Endothelial cell of umbilical vein (primary cell): ENCODE results near the gene PAPPA. TPM values are rescaled to one million over a fixed set of nuclear protein-coding genes. Genes with fewer than 3 reads are reported as not detected.

Source experiments
- BruUV-seq: library from RNA; stranded (reverse); fragments of 400-500 nt; replicated peaks from 2 replicates; lab custom pipeline; 2021; lab: Mats Ljungman, UMichigan
- CTCF ChIA-PET: fragments of 300-600, 350-600 bp; sonication (Branson Sonifier 250); formaldehyde crosslinking; loops from one replicate; lab custom pipeline; 2021; ENCODE audit warnings: antibody characterized with exemption, inconsistent platforms; lab: Charles Lee
- POLR2A ChIA-PET: fragments of 300-600, 350-600 bp; sonication (Branson Sonifier 250); formaldehyde crosslinking; loops from one replicate; lab custom pipeline; 2021; ENCODE audit warnings: antibody characterized with exemption, inconsistent platforms; lab: Charles Lee
- DNase-seq: peaks from one replicate; pipeline ENCODE4 v3.0.0-alpha.2; 2011; ENCODE audit warnings: low read depth, low spot score
- FAIRE-seq: peaks from 2 replicates; lab custom pipeline; 2011; peaks lifted over from hg19 to GRCh38; lab: Jason Lieb, UNC
- H2AFZ ChIP-seq: 2 replicates; pipeline ENCODE4 v1.6.0; 2012; ENCODE audit warnings: low read depth, low read length, control low read depth, inconsistent platforms
- H3K27ac ChIP-seq: 2 replicates; pipeline ENCODE4 v1.5.1; 2011; ENCODE audit warnings: low read depth, mild to moderate bottlenecking, control low read depth, low read length, moderate library complexity; ENCODE audit not compliant: insufficient read depth
- H3K27me3 ChIP-seq, 2 experiments: 2 replicates each; pipeline versions ENCODE4 v1.6.0 to v1.6.1; 2011; ENCODE audit warnings: low read length in 2 of 2, mixed read lengths in 1 of 2; ENCODE audit not compliant: control insufficient read depth in 2 of 2, insufficient read depth in 2 of 2
- H3K36me3 ChIP-seq, 2 experiments: 2 replicates in 1 of 2; 3 replicates in 1 of 2; pipeline ENCODE4 v1.5.1; 2011; ENCODE audit warnings: low read length in 2 of 2, mild to moderate bottlenecking in 1 of 2, moderate library complexity in 1 of 2; ENCODE audit not compliant: control insufficient read depth in 2 of 2, insufficient read depth in 2 of 2; ENCODE audit errors: extremely low read depth in 1 of 2
- H3K4me1 ChIP-seq: 3 replicates; pipeline ENCODE4 v1.5.1; 2011; ENCODE audit warnings: mild to moderate bottlenecking, low read length; ENCODE audit not compliant: control insufficient read depth, insufficient read depth; ENCODE audit errors: extremely low read depth
- H3K4me2 ChIP-seq: 2 replicates; pipeline ENCODE4 v1.6.1; 2011; ENCODE audit warnings: low read length, control low read depth, mixed read lengths; ENCODE audit not compliant: insufficient read depth
- H3K4me3 ChIP-seq, 3 experiments: fragments of 200-600 bp in 1 of 3; sonication (generic), shearing (Covaris generic) in 1 of 3; replicated peaks in 1 of 3; 2 replicates each; pipeline ENCODE4 v1.5.1; 2011 to 2016; ENCODE audit warnings: control low read depth in 3 of 3, low read length in 3 of 3, mild to moderate bottlenecking in 2 of 3, inconsistent platforms in 1 of 3, low read depth in 1 of 3, moderate library complexity in 1 of 3; ENCODE audit not compliant: insufficient read depth in 1 of 3
- H3K79me2 ChIP-seq: 2 replicates; pipeline ENCODE4 v1.6.0; 2012; ENCODE audit warnings: low read length, inconsistent platforms; ENCODE audit not compliant: control insufficient read depth, insufficient read depth
- H3K9ac ChIP-seq: replicated peaks from 2 replicates; pipeline ENCODE3; 2011; ENCODE audit warnings: low read length, control low read depth; ENCODE audit not compliant: insufficient read depth; ENCODE audit errors: extremely low read depth
- H3K9me1 ChIP-seq: replicated peaks from 3 replicates; pipeline ENCODE4 v1.6.0; 2011; ENCODE audit warnings: mild to moderate bottlenecking, low read length; ENCODE audit not compliant: control insufficient read depth, insufficient read depth; ENCODE audit errors: extremely low read depth
- H3K9me3 ChIP-seq: replicated peaks from 2 replicates; pipeline ENCODE4 v1.5.1; 2012; ENCODE audit warnings: low read length, inconsistent platforms; ENCODE audit not compliant: control insufficient read depth, insufficient read depth
- H4K20me1 ChIP-seq: replicated peaks from 2 replicates; pipeline ENCODE3; 2011; ENCODE audit warnings: mild to moderate bottlenecking, low read length; ENCODE audit not compliant: control insufficient read depth, insufficient read depth; ENCODE audit errors: extremely low read depth
- EZH2 ChIP-seq: IDR thresholded peaks from 2 replicates; pipeline ENCODE4 v1.6.1; 2012; ENCODE audit warnings: borderline replicate concordance, low read depth, mild to moderate bottlenecking, moderate library complexity, low read length, inconsistent platforms; ENCODE audit not compliant: severe bottlenecking
- FOS ChIP-seq: IDR thresholded peaks from 2 replicates; pipeline ENCODE4 v1.6.1; 2011; ENCODE audit warnings: mild to moderate bottlenecking, low read length, moderate library complexity, borderline replicate concordance; ENCODE audit not compliant: insufficient read depth
- GATA2 ChIP-seq: IDR thresholded peaks from 2 replicates; pipeline ENCODE4 v1.7.0; 2011; ENCODE audit warnings: low read depth, mild to moderate bottlenecking, moderate library complexity, mixed read lengths, low read length; ENCODE audit not compliant: insufficient read length, insufficient read depth
- JUN ChIP-seq: IDR thresholded peaks from 2 replicates; pipeline ENCODE4 v1.6.1; 2011; ENCODE audit warnings: borderline replicate concordance, low read depth; ENCODE audit not compliant: insufficient read length, insufficient read depth
- MYC ChIP-seq: IDR thresholded peaks from one replicate; pipeline ENCODE4 v1.6.1; 2011; ENCODE audit warnings: mild to moderate bottlenecking, low read depth, low read length
- POLR2A ChIP-seq: IDR thresholded peaks from 2 replicates; pipeline ENCODE4 v1.6.1; 2012; ENCODE audit warnings: low read depth, mild to moderate bottlenecking, control low read depth, low read length
- POLR2AphosphoS5 ChIP-seq: IDR thresholded peaks from 2 replicates; pipeline ENCODE4 v1.6.1; 2012; ENCODE audit warnings: low read depth, mild to moderate bottlenecking, control low read depth, low read length, moderate library complexity; ENCODE audit not compliant: insufficient read depth
- dilution Hi-C: fragments of 300-500 bp; cut with MboI; formaldehyde crosslinking; loops from one replicate; pipeline ENCODE4 v1.15.0; 2019; ENCODE audit warnings: low sequenced_read_pairs; ENCODE audit not compliant: extremely low pct_ligation_motif_present
- intact Hi-C: fragments of 100-400 bp; cut with micrococcal nuclease; formaldehyde crosslinking; loops from one replicate; pipeline ENCODE4 v1.10.0; 2022
- polyA plus RNA-seq, 4 experiments: library from polyadenylated mRNA; depleted of rRNA in 3 of 4; stranded (reverse) in 3 of 4; unstranded in 1 of 4; fragments of >200 nt; gene quantifications; 2 replicates each; pipeline versions ENCODE4 v1.2.1 to v1.2.3, GENCODE V29; 2011 to 2012; ENCODE audit warnings: missing spikeins in 1 of 4
- total RNA-seq: library from RNA; stranded (reverse); gene quantifications from 2 replicates; pipeline ENCODE4 v1.2.3, GENCODE V29; 2021
- TF ChIP-seq, protein P1 (sequence below): IDR thresholded peaks from 2 replicates; pipeline ENCODE4 v1.6.1; 2011; ENCODE audit not compliant: insufficient read depth, insufficient read length
- TF ChIP-seq, protein P2 (sequence below), 2 donors: IDR thresholded peaks; 1 replicate in 1 of 2; 2 replicates in 1 of 2; pipeline ENCODE4 v1.5.1; 2011; ENCODE audit warnings: low read length in 2 of 2, mild to moderate bottlenecking in 2 of 2, moderate library complexity in 2 of 2, control low read depth in 1 of 2, inconsistent platforms in 1 of 2, low read depth in 1 of 2; ENCODE audit not compliant: insufficient read depth in 1 of 2; ENCODE audit errors: extremely low read depth in 1 of 2

PAPPA gene
- total and polyA plus RNA-seq, 2 donors (not counting 3 experiments of a cell fraction or from before 2014, with no cell fraction given), result 0.13 to 0.41 TPM

DNA sequence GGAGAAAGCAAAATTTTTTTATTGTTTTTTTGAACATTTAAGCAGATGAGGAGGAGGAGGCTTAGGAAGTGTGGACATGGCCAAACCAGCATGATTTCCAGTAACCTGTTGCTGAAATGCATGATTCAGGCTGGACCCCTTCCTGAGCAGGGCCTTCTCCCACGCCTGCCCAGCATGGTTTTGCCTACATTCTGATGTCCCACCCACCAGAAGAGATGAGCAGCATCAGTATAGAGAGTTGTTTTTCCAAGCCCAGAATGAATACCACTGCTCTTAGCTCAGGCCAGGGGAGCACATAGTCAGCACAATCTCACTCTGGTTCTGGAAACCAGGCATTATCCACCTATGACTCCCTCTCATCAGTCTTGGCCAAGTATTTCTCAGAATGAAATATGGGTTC lies 90.1 kb downstream of the PAPPA start:
- no peaks in the 10 kb centered on the region for H3K27me3 ChIP-seq
- H2AFZ ChIP-seq, result no peak overlapping the region
- FAIRE-seq (no peak), DNase-seq (no peak)
- H3K27ac ChIP-seq, result no peak overlapping the region
- H3K79me2 ChIP-seq, result no peaks in the 10 kb centered on the region
- no peaks in the 10 kb centered on the region for H4K20me1 ChIP-seq
- no peaks in the 10 kb centered on the region for H3K4me1 ChIP-seq
- ChIA-PET CTCF (no interaction called here), POLR2A (no interaction called here)
- H3K9ac ChIP-seq, result no peak overlapping the region
- dilution Hi-C loops (no loop called here), intact Hi-C loops (no loop called here)
- no peak overlapping the region for H3K4me3 ChIP-seq
- no peaks in the 10 kb centered on the region for H3K36me3 ChIP-seq
- H3K9me1 ChIP-seq, result no peaks in the 10 kb centered on the region
- no peak for TF ChIP-seq POLR2A
- no peak for TF ChIP-seq FOS
- no peaks in the 10 kb centered on the region for H3K9me3 ChIP-seq
- BruUV-seq, result no TSS peak
- H3K4me2 ChIP-seq, result no peak overlapping the region

DNA sequence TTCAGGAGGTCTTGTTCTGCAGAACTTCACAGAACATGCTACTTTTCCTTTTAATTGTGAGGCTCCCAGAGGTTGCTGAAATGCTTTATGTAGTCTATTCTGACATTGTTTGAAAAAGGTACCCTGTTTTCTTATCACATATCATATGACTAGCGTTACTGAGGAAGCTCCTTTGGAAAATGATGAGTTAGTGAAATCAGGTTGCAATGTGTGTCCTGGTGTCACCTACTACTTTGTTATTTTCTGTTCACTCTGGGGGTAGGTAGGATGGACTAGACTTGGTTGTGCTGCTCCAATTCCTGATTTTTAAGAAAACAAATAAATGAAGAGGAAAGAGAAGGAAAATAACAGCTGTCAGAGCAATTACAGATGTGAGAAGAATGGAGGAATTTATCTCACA lies 93.7 kb downstream of the PAPPA start:
- CTCF ChIA-PET, result interaction anchor here (1.5 kb wide), 1 partner anchor 11 kb away, joined by 4 read pairs; no protein-coding TSS in a partner anchor
- no peaks in the 10 kb centered on the region for H4K20me1 ChIP-seq
- dilution Hi-C loops (no loop called here), intact Hi-C loops (no loop called here)
- no peak overlapping the region for H3K9ac ChIP-seq
- H3K79me2 ChIP-seq, result no peaks in the 10 kb centered on the region
- H3K27ac ChIP-seq, result no peak overlapping the region
- no peaks in the 10 kb centered on the region for H3K9me3 ChIP-seq
- no peaks in the 10 kb centered on the region for H3K27me3 ChIP-seq
- no peaks in the 10 kb centered on the region for H3K36me3 ChIP-seq
- TF ChIP-seq, protein P1, sequence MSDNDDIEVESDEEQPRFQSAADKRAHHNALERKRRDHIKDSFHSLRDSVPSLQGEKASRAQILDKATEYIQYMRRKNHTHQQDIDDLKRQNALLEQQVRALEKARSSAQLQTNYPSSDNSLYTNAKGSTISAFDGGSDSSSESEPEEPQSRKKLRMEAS, result no peak
- TF ChIP-seq FOS (no peak), JUN (no peak), GATA2 (no peak), MYC (no peak), POLR2AphosphoS5 (no peak), POLR2A (no peak), EZH2 (no peak)
- TF ChIP-seq, protein P2, sequence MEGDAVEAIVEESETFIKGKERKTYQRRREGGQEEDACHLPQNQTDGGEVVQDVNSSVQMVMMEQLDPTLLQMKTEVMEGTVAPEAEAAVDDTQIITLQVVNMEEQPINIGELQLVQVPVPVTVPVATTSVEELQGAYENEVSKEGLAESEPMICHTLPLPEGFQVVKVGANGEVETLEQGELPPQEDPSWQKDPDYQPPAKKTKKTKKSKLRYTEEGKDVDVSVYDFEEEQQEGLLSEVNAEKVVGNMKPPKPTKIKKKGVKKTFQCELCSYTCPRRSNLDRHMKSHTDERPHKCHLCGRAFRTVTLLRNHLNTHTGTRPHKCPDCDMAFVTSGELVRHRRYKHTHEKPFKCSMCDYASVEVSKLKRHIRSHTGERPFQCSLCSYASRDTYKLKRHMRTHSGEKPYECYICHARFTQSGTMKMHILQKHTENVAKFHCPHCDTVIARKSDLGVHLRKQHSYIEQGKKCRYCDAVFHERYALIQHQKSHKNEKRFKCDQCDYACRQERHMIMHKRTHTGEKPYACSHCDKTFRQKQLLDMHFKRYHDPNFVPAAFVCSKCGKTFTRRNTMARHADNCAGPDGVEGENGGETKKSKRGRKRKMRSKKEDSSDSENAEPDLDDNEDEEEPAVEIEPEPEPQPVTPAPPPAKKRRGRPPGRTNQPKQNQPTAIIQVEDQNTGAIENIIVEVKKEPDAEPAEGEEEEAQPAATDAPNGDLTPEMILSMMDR (IDR thresholded peaks at IDR 0.05; ENCODE audit: extremely low read depth in 1 of 2, insufficient read depth in 1 of 2, low read depth in 1 of 2, low read length in 2 of 2), result no peak
- no TSS peak for BruUV-seq
- H3K4me2 ChIP-seq, result no peak overlapping the region
- H2AFZ ChIP-seq, result no peak overlapping the region
- H3K4me1 ChIP-seq, result no peaks in the 10 kb centered on the region
- DNase-seq, result no peak
- FAIRE-seq, result no peak
- H3K9me1 ChIP-seq, result no peaks in the 10 kb centered on the region
- POLR2A ChIA-PET, result no interaction called here
- H3K4me3 ChIP-seq, result no peak overlapping the region
